GM21515 (cell line): ENCODE results near the gene NECTIN2.

Experiments used
- ATAC-seq: cut with Tn5 transposase; IDR thresholded peaks from one replicate; pipeline ENCODE4 v1.9.1; 2021; ENCODE audit not compliant: unreplicated experiment

Gene NECTIN2

GRCh38 chr19:44845612-44846454, at the start of gene NECTIN2:
TSS of gene NECTIN2 (plus strand) at chr19:44846297. CDS start at chr19:44846526, 229 bp downstream.
- no peak for ATAC-seq

- no peak for ATAC-seq
Measured at GRCh38 chr19:44796701-44797115, 49.4 kb upstream of the NECTIN2 start.

- ATAC-seq: no peak
Measured at GRCh38 chr19:44799627-44800346, 46.3 kb upstream of the NECTIN2 start.

- ATAC-seq: peak; percentile 55
Measured at GRCh38 chr19:44800461-44800860, 45.6 kb upstream of the NECTIN2 start.

- ATAC-seq: no peak
Measured at GRCh38 chr19:44803442-44804428, 42.4 kb upstream of the NECTIN2 start.

- ATAC-seq: no peak
Measured at GRCh38 chr19:44806291-44806690, 39.8 kb upstream of the NECTIN2 start.

- no peak for ATAC-seq
Measured at GRCh38 chr19:44807162-44807561, 38.9 kb upstream of the NECTIN2 start.

GRCh38 chr19:44807652-44808462, 38.2 kb upstream of the NECTIN2 start:
- ATAC-seq: no peak

- no peak for ATAC-seq
Measured at GRCh38 chr19:44808463-44809371, 37.4 kb upstream of the NECTIN2 start, which contains the start of gene BCAM. TSS of gene BCAM (plus strand) at chr19:44809103. CDS start at chr19:44809125, 22 bp downstream.

- no peak for ATAC-seq
Measured at GRCh38 chr19:44809577-44810233, 36.4 kb upstream of the NECTIN2 start.

GRCh38 chr19:44810234-44811121, 35.6 kb upstream of the NECTIN2 start:
- no peak for ATAC-seq

- ATAC-seq: no peak
Measured at GRCh38 chr19:44811122-44811419, 35.0 kb upstream of the NECTIN2 start.

GRCh38 chr19:44812142-44812718, 33.9 kb upstream of the NECTIN2 start:
- no peak for ATAC-seq

GRCh38 chr19:44813070-44813840, 32.8 kb upstream of the NECTIN2 start:
- no peak for ATAC-seq

GRCh38 chr19:44813841-44814470, 32.1 kb upstream of the NECTIN2 start:
- no peak for ATAC-seq

GRCh38 chr19:44814517-44814916, 31.6 kb upstream of the NECTIN2 start:
- no peak for ATAC-seq
